KOPT-K1 (cell line): Measurements from ENCODE around the gene ZDHHC19.
A peak's percentile ranks its signal among the peaks of the same experiment; 100 is the strongest.
"Not testable (repeated sequence)": the region's sequence is repeated elsewhere in the genome, so short reads cannot be mapped to it uniquely, and the experiment has no call there.

Experiments
- H3K27ac ChIP-seq: fragments of 200-600 bp; sonication (generic); 2 replicates; pipeline ENCODE4 v1.5.1; 2016; ENCODE audit warnings: antibody characterized with exemption, mild to moderate bottlenecking, low read depth, low read length; ENCODE audit not compliant: poor library complexity, severe bottlenecking
- H3K36me3 ChIP-seq: fragments of 200-600 bp; sonication (generic); 2 replicates; pipeline ENCODE4 v1.5.1; 2017; ENCODE audit warnings: antibody characterized with exemption, mild to moderate bottlenecking, low read length, moderate library complexity; ENCODE audit not compliant: insufficient read depth
- H3K9me3 ChIP-seq: fragments of 200-600 bp; sonication (generic); 2 replicates; pipeline ENCODE4 v1.5.1; 2017; ENCODE audit warnings: antibody characterized with exemption, low read length, mild to moderate bottlenecking; ENCODE audit not compliant: insufficient read depth, poor library complexity, severe bottlenecking

Gene ZDHHC19, protein sequence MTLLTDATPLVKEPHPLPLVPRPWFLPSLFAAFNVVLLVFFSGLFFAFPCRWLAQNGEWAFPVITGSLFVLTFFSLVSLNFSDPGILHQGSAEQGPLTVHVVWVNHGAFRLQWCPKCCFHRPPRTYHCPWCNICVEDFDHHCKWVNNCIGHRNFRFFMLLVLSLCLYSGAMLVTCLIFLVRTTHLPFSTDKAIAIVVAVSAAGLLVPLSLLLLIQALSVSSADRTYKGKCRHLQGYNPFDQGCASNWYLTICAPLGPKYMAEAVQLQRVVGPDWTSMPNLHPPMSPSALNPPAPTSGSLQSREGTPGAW

DNA sequence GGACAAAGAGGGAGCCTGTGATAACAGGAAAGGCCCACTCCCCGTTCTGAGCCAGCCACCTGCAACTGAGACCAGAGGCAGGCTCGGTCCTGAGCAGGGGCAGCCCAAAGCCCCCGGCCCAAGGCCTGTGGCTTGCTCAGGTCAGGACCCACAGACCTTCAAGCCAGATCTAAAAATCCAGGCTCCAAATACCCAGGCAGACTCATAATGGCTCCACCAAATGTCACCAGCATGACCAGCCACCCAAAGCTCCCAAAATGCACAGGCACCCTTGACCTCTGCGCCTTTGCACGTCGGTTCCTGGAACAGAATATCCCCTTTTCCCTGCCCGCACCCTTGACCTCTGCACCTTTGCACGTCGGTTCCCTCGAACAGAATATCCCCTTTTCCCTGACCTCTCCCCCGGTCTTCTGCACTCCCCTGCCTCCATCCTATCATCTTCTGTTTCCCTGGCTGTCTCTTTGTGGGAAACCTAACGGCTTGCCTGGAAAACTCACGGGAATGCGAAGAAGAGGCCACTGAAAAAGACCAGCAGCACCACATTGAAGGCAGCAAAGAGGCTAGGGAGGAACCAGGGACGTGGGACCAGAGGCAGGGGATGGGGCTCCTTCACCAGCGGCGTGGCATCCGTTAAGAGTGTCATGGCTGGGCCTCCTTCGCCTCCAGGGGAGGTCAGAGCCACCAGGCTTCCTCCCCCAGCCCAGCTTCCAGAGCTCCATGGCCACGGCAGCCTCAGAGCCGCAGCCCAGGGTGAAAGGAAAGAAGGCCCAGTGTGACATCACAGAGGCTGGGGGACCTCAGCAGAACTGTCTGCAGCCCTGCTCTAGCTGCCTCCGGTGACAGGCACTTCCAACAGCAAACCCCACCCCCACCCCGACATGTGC lies at the start of gene ZDHHC19:
Gene ZDHHC19, minus strand, starts transcription at position 728 of the 884 bp plus-strand sequence. Its CDS starts 85 bp downstream, at position 643.
- Histone ChIP-seq H3K27ac (no peak within 1 kb of the TSS), H3K36me3 (no peaks in the 10 kb centered on the region), H3K9me3 (no peaks in the 10 kb centered on the region)

DNA sequence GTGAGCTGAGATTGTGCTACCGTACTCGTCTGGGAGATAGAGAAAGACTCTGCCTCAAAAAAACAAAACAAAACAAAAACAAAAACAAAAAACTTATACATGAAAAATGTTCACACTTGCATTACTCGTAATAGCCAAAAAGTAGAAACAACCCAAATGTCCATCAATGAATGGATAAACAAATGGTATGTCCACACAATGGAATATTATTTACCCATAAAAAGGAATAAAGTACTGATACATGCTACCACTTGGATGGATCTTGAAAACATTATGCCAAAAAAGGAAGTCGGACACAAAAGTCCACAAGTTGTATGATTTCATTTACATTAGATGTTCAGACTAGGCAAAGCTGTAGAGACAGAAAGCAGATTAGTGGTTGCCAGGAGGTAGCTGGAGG lies 49.6 kb upstream of the ZDHHC19 start:
- Histone ChIP-seq H3K9me3 (no peaks in the 10 kb centered on the region), H3K27ac (no peak overlapping the region), H3K36me3 (peaks cover 23% of the 10 kb centered on the region)

DNA sequence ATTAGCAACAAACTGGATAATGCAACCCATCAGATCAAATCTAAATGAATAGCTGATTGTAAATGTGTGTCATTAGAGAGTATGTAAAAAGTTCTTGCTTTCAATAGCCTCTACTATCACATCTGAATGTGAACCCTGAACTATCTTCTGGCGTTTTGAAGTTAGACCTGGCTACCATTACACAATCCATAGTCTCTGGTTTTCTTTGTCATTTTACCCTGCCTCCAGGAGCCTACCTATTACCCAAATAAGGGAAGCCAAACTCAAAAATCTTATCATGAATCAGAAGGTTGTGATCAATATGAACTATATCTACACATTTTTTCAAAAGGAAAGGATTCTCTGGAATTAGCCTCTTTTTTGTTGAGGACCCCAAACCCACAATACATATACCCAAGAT lies 44.6 kb upstream of the ZDHHC19 start:
- Histone ChIP-seq H3K36me3 (peaks cover 37% of the 10 kb centered on the region), H3K27ac (no peak overlapping the region), H3K9me3 (peaks cover under 1% of the 10 kb centered on the region)

DNA sequence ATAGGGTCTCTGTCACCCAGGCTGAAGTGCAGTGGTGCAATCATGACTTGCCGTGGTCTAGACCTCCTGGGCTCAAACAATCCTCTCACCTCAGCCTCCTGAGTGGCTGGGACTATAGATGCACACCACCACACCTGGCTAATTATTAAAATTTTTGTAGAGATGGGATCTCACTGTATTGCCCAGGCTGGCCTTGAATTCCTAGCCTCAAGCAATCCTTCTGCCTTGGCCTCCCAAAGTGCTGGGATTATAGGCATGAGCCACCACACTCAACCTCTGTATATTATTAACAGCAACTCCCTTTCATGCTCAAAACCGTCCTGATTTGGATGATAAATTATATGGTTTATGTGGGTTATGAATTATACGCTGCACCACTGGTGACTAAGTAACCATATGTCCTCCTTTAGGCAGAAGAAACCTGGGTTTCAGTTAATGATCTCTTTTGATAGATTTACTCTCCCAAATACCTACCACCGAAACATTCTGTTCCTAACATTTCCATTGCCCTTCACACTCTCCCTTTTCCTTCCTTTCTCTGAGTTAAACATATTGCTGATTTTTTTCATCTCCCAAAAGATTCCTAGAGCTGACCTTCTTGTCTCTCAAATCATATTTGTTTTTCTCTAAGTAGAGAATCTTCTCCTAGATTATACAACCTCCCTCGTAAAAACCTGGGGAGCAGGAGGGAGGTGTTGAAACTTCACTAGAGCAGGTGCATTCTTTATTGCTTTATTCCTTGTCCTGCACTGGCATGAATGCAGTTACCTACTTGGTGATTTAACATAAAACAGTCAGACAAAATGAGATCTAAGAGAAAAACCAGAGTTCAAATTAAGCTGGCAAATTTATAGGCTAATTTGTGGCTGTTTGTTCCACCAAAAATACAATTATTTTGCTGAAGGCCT lies 43.4 kb upstream of the ZDHHC19 start:
- H3K36me3 ChIP-seq, result peaks cover 30% of the 10 kb centered on the region
- H3K9me3 ChIP-seq, result peaks cover 7% of the 10 kb centered on the region
- no peak overlapping the region for H3K27ac ChIP-seq

DNA sequence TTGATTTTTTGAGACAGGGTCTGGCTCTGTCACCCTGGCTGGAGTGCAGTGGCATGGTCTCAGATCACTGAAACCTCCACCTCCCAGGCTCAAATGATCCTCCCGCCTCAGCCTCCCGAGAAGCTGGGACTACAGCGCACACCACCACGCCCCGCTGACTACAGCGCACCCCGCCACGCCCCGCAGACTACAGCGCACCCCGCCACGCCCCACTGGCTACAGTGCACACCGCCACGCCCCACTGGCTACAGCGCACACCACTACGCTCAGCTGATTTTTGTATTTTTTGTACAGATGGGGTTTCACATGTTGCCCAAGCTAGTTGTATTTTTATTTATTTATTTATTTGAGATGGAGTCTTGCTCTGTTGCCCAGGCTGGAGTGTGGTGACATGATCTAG lies 40.7 kb upstream of the ZDHHC19 start:
- peaks cover 41% of the 10 kb centered on the region for H3K36me3 ChIP-seq
- no peak overlapping the region for H3K27ac ChIP-seq
- peaks cover 7% of the 10 kb centered on the region for H3K9me3 ChIP-seq

DNA sequence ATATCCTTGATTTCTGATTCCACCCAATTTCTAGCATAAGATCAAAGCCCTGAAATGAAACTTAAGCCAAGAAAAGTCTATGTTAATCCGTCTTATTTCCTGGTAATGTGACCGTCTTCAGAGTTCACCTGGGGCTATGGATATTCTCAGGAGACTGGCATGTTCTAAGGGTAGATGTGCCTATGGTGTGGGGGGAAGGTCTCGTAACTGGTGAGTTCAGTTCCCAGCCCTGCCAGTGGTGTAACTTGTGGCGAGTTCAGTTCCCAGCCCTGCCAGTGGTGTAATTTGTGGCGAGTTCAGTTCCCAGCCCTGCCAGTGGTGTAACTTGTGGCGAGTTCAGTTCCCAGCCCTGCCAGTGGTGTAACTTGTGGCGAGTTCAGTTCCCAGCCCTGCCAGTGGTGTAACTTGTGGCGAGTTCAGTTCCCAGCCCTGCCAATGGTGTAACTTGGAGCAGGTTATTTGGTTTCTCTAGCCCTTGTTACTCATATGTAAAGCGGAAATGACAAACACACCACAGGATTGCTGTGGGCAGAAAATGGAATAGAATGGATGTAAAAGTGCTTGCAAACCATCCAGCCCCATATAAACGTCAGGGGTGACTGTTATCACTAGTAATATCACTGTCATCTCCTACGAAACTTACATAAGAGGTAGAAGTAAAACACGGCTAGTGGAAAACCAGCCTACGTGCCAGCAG lies 35.6 kb upstream of the ZDHHC19 start:
- H3K27ac ChIP-seq, result peak overlapping the region; percentile 26
- H3K9me3 ChIP-seq, result peaks cover 7% of the 10 kb centered on the region
- peaks cover 36% of the 10 kb centered on the region for H3K36me3 ChIP-seq

DNA sequence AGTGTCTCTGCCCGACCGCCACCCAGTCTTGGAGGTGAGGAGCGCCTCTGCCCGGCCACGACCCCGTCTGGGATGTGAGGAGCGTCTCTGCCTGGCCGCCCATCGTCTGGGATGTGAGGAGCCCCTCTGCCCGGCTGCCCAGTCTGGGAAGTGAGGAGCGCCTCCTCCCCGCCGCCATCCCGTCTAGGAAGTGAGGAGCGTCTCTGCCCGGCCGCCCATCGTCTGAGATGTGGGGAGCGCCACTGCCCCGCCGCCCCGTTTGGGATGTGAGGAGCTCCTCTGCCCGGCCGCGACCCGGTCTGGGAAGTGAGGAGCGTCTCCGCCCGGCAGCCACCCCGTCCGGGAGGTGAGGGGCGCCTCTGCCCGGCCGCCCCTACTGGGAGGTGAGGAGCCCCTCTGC lies 33.0 kb upstream of the ZDHHC19 start:
- not testable (repeated sequence) for H3K9me3 ChIP-seq, H3K27ac ChIP-seq
- peaks cover 45% of the 10 kb centered on the region for H3K36me3 ChIP-seq

DNA sequence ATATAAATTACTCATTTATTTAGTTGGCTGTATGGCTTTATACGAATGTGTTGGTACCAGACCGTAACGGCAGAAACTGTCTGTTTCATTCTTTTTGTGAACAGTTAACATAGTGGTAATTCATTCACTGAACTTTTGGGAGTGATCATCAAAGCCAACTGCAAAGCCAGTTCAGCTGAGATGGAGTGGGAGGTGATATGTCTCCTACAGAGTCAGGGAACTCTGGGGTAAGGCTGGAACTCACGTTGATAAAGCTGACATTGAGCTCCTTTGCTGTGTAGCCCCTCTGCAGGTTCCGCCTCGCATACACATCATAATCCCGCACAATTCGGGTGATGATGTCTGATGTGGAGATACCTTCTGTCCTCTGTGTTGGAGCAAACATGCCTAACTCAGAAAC lies 30.5 kb upstream of the ZDHHC19 start:
- H3K9me3 ChIP-seq, result no peaks in the 10 kb centered on the region
- H3K27ac ChIP-seq, result no peak overlapping the region
- H3K36me3 ChIP-seq, result peaks cover 50% of the 10 kb centered on the region

DNA sequence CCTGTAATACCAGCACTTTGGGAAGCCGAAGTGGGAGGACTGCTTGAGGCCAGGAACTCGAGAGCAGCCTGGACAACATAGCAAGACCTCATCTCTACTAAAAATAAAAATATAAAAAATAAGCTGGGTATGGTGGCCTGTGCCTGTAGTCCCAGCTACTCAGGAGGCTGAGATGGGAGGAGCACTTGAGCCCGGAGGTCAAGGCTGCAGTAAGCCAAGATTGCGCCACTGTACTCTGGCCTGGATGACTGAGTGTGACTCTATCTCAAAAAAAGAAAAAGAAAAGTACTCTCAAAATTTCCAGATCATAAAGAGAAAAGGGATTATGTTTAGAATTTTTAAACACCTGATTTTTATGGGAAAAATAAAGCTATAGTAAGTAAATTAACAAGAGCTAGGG lies 29.2 kb upstream of the ZDHHC19 start:
- Histone ChIP-seq H3K9me3 (no peaks in the 10 kb centered on the region), H3K27ac (no peak overlapping the region), H3K36me3 (peaks cover 45% of the 10 kb centered on the region)

DNA sequence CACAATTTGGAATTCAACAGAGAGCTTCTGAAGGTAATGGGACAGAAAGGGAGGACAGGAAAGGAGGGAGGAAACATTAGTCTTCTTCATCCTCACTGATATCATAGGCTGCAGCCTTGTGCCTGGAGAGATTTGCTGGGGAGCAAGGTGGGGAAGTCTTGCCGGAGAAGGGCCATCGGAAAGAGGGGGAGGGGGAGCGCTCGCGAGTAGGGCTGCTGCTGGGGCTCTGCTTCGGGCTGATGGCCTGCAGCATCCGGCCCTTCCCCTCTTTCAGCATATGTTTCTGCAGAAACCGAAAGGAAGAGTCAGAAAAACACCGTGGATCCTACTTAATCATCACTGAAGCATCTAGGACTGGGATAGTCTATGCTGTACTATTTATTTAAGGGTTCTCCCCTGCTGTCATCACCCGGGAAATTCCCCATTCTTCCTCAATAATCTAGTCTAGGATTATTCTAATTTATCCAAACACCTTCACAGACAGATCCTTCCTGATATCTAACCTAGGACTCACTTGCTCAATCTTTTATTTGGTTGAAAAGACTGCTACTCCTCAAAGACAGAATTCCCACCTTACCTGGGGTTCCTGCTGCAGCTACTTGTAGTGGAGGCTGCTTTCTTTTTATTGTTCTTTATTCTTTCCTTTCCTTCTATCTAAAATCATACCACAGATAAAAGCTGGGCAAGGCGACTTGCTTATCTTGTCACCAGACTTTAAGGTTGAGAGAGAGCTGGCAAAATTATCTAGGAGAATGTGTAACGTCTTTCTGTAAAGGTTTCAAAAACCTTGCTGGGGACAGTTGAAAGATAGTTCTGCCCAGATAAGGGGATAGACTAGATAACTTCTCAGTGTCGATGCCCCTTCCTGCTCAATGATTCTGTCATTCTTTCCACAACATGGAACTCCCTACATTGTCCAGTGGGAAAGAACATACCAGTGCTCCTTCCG lies 27.7 kb upstream of the ZDHHC19 start:
- H3K36me3 ChIP-seq, result peaks cover 42% of the 10 kb centered on the region

DNA sequence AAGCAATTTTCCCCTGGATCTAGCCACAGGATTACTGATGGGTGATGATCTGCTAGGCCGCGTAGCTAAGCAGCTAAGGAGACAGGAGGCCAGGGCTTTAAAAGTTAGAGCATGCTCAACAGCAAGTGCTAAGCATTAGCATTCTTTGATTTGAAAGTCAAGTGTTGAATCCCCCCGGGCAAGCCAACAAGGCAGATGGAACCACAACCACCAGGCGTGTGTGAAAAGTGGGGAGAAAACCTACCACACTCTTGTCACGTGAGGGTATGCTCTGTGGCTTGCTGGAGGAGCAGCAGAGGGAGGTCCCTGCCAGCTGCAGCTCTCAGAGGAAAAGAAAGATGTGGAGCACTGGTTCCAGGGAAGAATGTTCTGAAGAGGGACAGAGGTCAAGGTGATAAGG lies 26.0 kb upstream of the ZDHHC19 start:
- H3K9me3 ChIP-seq, result no peaks in the 10 kb centered on the region
- peaks cover 33% of the 10 kb centered on the region for H3K36me3 ChIP-seq
- H3K27ac ChIP-seq, result peak overlapping the region; percentile 19

More for the DNA sequence above, 27.7 kb upstream of the ZDHHC19 start:
- Histone ChIP-seq H3K9me3 (no peaks in the 10 kb centered on the region), H3K27ac (no peak overlapping the region)

DNA sequence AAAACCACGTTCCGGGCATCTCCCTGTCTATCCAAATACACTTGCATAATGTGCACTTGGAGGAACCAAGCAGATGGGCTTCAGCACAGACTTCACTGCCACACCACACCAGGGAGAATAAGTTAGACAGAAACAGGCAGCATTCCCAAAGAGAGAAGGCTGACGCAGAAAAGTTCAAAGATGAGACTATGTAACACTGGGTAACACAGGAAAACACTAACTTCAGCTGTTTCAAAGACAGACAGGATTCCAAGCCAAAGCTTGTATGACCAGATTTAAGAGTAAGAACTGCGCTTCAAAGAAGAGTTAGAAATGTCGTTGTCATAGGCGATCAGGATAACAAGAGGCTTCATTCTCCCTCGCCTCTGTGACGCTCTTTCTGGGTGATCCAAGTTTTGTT lies 25.0 kb upstream of the ZDHHC19 start:
- Histone ChIP-seq H3K9me3 (no peaks in the 10 kb centered on the region), H3K36me3 (peaks cover 24% of the 10 kb centered on the region), H3K27ac (no peak overlapping the region)

DNA sequence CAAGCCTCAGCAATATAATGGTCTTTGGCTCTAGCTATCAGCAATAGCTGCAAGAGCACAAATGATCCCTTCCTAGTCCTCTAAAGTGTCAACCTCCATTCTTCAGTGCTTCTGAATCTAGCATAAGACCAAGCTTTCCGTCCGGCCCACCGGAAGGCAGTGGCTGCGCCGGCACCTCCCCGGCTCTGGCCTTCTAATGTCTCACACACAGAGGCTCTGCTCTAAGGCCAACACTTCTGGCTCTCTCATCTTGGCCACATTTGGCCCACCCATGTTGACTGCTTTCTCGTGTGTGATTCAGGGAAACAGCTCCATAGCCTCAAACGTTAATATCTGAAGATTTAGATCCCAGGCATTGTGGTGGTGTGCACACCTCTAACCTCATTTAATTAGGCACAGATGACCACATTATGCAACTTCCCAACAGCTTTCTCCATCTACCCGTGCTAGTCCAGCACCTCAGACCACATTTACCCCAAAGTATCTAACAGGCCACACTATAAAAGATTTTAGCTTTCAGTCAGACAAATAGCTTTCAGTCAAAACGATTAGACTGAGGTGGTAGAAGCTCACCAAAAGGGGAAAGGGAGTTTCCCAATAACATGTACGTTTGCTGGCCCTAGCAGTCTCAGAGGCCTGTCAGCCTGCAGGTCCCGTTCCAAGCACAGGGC lies 24.4 kb upstream of the ZDHHC19 start:
- H3K27ac ChIP-seq, result no peak overlapping the region
- H3K36me3 ChIP-seq, result peaks cover 24% of the 10 kb centered on the region
- no peaks in the 10 kb centered on the region for H3K9me3 ChIP-seq
